ENCODE measurements around the gene CD72. TPM values are rescaled to one million over a fixed set of nuclear protein-coding genes. Genes with fewer than 3 reads are reported as not detected.

Gene CD72
- total RNA-seq, 1 donor from 2014 or later: 125 TPM

DNA sequence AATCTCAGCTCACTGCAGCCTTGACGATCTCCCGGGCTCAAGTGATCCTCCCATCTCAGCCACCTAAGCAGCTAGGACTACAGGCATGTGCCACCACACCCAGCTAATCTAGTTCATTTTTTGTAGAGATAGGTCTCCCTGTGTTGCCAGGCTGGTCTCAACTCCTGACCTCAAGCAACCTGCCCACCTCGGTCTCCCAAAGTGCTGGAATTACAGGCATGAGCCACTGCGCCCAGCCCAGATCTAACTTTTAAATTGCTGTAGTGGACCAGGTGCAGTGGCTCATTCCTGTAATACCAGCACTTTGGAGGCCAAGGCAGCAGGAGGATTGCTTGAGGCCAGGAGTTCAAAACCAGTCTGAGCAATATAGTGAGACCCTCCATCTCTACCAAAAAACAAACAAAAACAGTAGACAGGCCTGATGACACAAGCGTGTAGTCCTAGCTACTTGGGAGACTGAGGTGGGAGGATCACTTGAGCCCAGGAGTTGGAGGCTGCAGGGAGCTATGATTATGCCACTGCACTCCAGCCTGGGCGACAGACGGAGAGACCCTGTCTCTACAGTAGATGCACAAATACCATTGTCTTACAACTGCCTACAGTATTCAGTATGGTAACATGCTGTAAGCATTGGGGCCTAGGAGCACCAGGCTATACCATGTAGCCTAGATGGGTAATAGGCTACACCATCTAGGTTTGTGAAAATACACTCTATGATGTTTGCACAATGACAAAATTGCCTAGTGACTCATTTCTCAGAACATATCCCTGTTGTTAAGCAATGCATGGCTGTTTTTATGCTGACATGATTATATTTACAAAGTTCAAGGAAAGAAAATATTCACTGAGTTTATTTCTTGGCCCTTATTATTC lies 34.0 kb upstream of the CD72 start:
- Mint-ChIP-seq H3K4me1 (peaks cover 80% of the 10 kb centered on the region), H3K36me3 (ENCODE audit: low read depth) (no peaks in the 10 kb centered on the region), H3K27ac (peak overlapping the region; percentile 98), H3K9me3 (no peaks in the 10 kb centered on the region), H3K27me3 (no peaks in the 10 kb centered on the region), H3K4me3 (no peak overlapping the region)
- ATAC-seq (ENCODE audit: low read depth) (no peak), DNase-seq (no peak)
- ChIA-PET CTCF (interaction anchor here (6.3 to 10.1 kb wide), 2 partner anchors 37 to 48 kb away, joined by 28 to 162 read pairs; partner anchors contain the start of genes CD72 and TESK1), POLR2A (interaction anchor here (0.6 to 18.0 kb wide), 3 partner anchors 37 to 987 kb away, joined by 3 to 549 read pairs (median 3); partner anchors contain the start of gene CD72)
- TF ChIP-seq, protein P1, sequence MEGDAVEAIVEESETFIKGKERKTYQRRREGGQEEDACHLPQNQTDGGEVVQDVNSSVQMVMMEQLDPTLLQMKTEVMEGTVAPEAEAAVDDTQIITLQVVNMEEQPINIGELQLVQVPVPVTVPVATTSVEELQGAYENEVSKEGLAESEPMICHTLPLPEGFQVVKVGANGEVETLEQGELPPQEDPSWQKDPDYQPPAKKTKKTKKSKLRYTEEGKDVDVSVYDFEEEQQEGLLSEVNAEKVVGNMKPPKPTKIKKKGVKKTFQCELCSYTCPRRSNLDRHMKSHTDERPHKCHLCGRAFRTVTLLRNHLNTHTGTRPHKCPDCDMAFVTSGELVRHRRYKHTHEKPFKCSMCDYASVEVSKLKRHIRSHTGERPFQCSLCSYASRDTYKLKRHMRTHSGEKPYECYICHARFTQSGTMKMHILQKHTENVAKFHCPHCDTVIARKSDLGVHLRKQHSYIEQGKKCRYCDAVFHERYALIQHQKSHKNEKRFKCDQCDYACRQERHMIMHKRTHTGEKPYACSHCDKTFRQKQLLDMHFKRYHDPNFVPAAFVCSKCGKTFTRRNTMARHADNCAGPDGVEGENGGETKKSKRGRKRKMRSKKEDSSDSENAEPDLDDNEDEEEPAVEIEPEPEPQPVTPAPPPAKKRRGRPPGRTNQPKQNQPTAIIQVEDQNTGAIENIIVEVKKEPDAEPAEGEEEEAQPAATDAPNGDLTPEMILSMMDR (IDR thresholded peaks at IDR 0.05): no peak
- intact Hi-C loops (cut with micrococcal nuclease): no loop called here

DNA sequence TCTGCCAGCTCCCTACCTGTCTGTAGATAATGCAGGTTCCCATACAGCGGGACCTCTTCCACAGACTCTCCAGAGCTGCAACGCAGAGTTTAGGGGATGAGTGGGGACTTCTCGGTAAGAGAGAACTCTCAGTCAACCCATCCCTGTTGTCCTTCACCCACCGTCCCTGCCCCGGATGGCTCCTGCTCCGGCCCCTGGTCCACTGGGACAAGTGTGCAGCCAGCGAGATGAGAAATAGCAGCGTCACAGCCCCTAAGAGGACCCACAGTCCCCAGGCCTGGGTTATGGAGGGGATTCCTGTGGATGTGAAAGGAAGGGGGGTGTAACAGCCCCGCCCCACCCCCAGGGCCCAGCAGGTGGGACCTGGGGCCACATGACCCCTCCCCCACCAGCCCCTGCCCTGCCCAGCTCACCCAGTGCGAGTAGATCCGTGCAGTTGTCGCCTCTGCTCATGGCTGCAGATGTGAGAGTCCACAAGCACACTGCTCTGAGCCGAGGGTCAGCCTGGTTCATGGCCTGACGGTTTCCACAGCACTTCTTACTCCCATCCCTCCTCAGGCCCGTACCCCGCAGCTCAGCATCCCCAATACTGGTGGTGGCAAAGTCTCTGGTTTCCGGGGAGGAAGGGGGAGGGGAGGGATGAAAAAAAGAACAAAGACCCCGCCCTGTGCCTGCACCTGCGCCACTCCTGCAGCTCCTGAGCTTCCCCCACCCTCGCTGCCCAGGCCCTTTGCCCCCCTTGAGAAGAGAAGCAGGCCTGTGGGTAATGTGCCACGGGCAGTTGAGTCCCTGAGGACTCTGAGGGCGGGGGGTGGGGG lies 32.3 kb upstream of the CD72 start, which contains the start of gene SIT1:
Gene SIT1 (minus strand): TSS at position 591 of the 818 bp plus-strand sequence. CDS start 78 bp downstream, at position 513.
- H3K4me1 Mint-ChIP-seq: peaks cover 79% of the 10 kb centered on the region
- no peak for ATAC-seq (ENCODE audit: low read depth)
- intact Hi-C loops (cut with micrococcal nuclease): no loop called here
- peaks cover 6% of the 10 kb centered on the region for H3K36me3 Mint-ChIP-seq (ENCODE audit: low read depth)
- POLR2A ChIA-PET: interaction anchor here (0.6 to 18.0 kb wide), 7 partner anchors 7 to 139 kb away, joined by 3 to 549 read pairs (median 6); partner anchors contain the start of genes CCDC107, CD72, CREB3 and RMRP
- H3K9me3 Mint-ChIP-seq: no peaks in the 10 kb centered on the region
- DNase-seq: no peak
- TF ChIP-seq, protein P1 (IDR thresholded peaks at IDR 0.05): no peak
- H3K27me3 Mint-ChIP-seq: no peaks in the 10 kb centered on the region
- peak within 1 kb of the TSS; percentile 98 for H3K27ac Mint-ChIP-seq
- H3K4me3 Mint-ChIP-seq: peak within 1 kb of the TSS; percentile 85
- CTCF ChIA-PET: interaction anchor here (4.8 to 10.1 kb wide), 3 partner anchors 36 to 46 kb away, joined by 28 to 162 read pairs (median 33); partner anchors contain the start of genes CD72 and TESK1

DNA sequence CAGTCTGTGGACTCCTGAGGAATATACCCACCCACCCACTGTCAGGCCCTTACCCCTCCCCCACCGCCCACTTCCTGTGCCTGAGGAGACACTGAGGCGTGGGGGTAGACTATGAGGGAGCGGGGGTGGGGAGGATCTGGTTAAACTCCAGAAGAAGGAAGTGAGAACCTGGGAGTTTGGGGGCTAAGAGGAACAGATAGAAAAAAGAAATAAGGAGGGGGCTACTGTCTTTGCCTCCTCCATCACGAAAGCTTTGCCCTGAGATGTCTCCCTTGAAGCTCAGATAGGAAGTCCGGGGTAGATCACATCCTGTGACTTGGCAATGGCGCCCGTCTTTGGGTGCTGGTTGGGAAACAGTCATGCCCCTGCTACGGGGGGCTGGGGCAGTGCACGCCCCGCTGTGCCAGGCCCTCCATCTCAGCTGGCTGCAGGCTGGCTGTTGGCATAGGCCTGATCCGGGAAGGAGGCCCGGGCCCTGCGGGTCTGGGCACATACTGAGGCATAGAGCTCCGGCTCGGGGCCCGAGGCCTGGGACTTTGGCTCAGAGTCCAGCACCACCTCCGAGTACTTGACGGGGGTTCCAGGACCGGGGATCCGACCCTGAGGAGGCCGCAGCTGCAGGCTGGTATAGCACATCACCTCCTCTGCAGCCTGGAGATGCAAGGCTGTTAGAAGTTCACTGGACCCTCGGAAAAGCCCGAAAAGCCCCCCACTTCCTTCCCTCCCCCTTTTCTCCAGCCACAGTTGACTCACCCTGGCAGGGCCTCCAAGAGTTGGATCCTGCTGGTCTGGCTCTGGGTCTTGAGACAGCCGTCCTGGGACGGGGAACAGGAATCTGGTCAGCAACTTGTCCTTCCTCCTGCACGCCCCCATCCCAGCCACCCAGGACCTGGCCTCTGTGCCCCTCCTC lies 31.5 kb upstream of the CD72 start:
- ChIA-PET POLR2A (interaction anchor here (0.7 to 18.0 kb wide), 8 partner anchors 7 to 100 kb away, joined by 3 to 549 read pairs (median 6); partner anchors contain the start of genes ARHGEF39, CCDC107, CD72 and CREB3), CTCF (interaction anchor here (4.6 to 10.1 kb wide), 4 partner anchors 8 to 46 kb away, joined by 28 to 162 read pairs (median 37); partner anchors contain the start of genes CCDC107, CD72, RMRP and TESK1)
- H3K4me1 Mint-ChIP-seq: peaks cover 83% of the 10 kb centered on the region
- intact Hi-C loops (cut with micrococcal nuclease): loop anchor here (5.0 kb wide), 1 partner anchor 98 kb away; the partner anchor contains the start of genes GBA2 and RGP1
- H3K9me3 Mint-ChIP-seq: no peaks in the 10 kb centered on the region
- no peak for ATAC-seq (ENCODE audit: low read depth)
- H3K27me3 Mint-ChIP-seq: no peaks in the 10 kb centered on the region
- peak overlapping the region; percentile 98 for H3K27ac Mint-ChIP-seq
- H3K4me3 Mint-ChIP-seq: peak overlapping the region; percentile 85
- no peak for DNase-seq
- TF ChIP-seq, protein P1 (IDR thresholded peaks at IDR 0.05): no peak
- H3K36me3 Mint-ChIP-seq (ENCODE audit: low read depth): peaks cover 7% of the 10 kb centered on the region

DNA sequence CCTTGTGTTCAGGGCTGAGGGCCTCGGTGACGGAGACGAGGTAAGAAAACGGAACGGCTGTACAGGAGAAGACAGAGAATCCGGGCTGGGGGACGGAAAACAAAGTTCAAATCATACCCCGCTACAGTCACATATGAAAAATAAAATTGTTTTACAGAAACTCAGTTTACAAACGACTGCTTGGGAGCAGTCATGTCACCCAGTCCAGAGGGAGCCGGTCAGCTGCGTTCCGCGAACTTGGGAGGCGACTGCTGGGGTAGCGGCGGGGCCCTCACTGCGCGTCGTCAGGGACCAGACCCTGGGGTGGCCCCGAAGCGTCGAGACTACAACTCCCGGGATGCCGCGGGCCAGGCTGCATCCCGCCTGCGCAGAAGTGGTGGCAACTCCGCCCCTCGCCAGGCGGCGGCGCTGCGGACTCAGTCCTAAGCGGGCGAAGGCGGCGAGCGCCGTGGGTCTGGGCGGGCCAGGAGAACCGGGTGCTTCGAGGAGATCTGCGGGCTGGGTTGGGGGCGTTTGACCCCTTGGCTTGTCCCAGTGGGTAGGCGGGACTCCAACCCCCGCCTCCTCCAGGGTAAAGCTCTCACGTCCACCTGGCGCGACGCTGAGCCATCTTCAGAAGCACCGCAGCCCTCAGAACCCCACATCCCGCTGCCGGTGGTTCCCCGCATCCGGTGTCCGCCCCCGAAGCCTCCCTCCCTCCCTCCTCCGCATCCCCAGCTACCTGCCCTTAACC lies 28.5 kb upstream of the CD72 start:
- Mint-ChIP-seq H3K4me3 (peak overlapping the region; percentile 97), H3K4me1 (peaks cover 90% of the 10 kb centered on the region), H3K27me3 (no peaks in the 10 kb centered on the region), H3K36me3 (ENCODE audit: low read depth) (peaks cover 17% of the 10 kb centered on the region), H3K27ac (peak overlapping the region; percentile 98), H3K9me3 (no peaks in the 10 kb centered on the region)
- intact Hi-C loops (cut with micrococcal nuclease): loop anchor here (1.0 to 5.0 kb wide), 10 partner anchors 11 to 236 kb away; partner anchors contain the start of genes CREB3, GBA2, RGP1 and TLN1
- peak; percentile 88 for ATAC-seq (ENCODE audit: low read depth)
- ChIA-PET POLR2A (interaction anchor here (0.6 to 18.0 kb wide), 28 partner anchors 10 to 1028 kb away, joined by 3 to 549 read pairs (median 5); partner anchors contain the start of genes ARHGEF39, CCDC107, CD72 and CREB3), CTCF (interaction anchor here (0.6 to 10.1 kb wide), 17 partner anchors 8 to 180 kb away, joined by 3 to 162 read pairs (median 6); partner anchors contain the start of genes CCDC107, CD72, GBA2 and RGP1)
- TF ChIP-seq, protein P1 (IDR thresholded peaks at IDR 0.05): peak; percentile 65
- peak; percentile 94 for DNase-seq
